NB4 (cell line): ENCODE measurements around the gene ARMC3.

Experiments
- DNase-seq: peaks from one replicate; pipeline ENCODE4 v3.0.0; 2010; ENCODE audit warnings: low read depth
- H3K4me3 ChIP-seq: one replicate; pipeline ENCODE4 v1.5.1; 2011; ENCODE audit warnings: mild to moderate bottlenecking, low read depth, low read length, moderate library complexity
- CTCF ChIP-seq: IDR thresholded peaks from one replicate; pipeline ENCODE4 v1.5.1; 2012; ENCODE audit warnings: low read depth, low read length
- MAX ChIP-seq: IDR thresholded peaks from 2 replicates; pipeline ENCODE4 v1.6.1; 2011; ENCODE audit warnings: low read depth, low read length
- MYC ChIP-seq: IDR thresholded peaks from 2 replicates; pipeline ENCODE4 v1.6.1; 2011; ENCODE audit warnings: low read depth, low read length
- POLR2A ChIP-seq: IDR thresholded peaks from 2 replicates; pipeline ENCODE4 v1.6.1; 2011; ENCODE audit warnings: mild to moderate bottlenecking; ENCODE audit not compliant: insufficient read length; ENCODE audit errors: extremely low read depth

ARMC3 gene

DNA sequence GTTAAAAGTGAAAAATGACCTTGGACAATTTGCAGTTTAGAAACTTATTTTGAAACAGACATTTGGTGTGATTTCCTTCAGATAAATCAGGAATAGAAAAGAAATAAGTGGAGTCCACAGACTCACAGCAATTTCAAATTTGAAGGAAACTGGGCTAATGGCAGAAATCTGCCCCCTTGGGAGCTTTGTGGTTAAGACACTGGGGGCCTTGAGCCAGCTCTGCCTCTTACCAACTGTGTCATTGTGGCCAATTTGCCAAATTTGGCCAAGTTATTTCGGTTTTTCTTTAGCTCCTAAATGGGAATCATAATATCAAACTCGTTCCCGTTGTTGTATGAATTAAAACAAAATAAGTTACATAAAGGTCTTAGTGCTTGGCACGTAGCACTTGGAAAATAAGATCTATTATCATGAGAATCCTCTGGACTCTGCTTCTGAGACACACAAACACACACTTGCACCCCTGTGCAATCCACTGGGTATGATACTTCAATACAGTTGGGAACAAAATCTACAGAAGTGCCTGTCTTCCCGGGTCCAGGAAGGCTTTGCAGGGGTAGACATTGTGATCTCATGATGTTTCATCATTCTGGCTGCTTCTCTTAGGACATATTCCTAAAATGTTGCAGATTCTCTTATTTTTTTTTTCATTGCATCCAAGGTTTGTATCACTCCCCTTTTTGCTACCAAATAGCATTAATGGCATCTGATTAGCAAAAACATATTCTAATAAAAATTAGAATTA is 4.9 kb downstream of the ARMC3 start:
- DNase-seq: peak; percentile 45
- no peak overlapping the region for H3K4me3 ChIP-seq
- no peak for TF ChIP-seq POLR2A
- TF ChIP-seq CTCF: no peak
- no peak for TF ChIP-seq MYC
- no peak for TF ChIP-seq MAX

- DNase-seq: no peak
- no peak overlapping the region for H3K4me3 ChIP-seq
- no peak for TF ChIP-seq CTCF
- no peak for TF ChIP-seq POLR2A
- TF ChIP-seq MYC: no peak
- no peak for TF ChIP-seq MAX
Measured at GRCh38 chr10:22934726-22935125, 6.9 kb downstream of the ARMC3 start.

- no peak overlapping the region for H3K4me3 ChIP-seq
- TF ChIP-seq CTCF (no peak), MYC (no peak), MAX (no peak), POLR2A (no peak)
- DNase-seq: no peak
Measured at GRCh38 chr10:22942437-22942836, 14.6 kb downstream of the ARMC3 start.

DNA sequence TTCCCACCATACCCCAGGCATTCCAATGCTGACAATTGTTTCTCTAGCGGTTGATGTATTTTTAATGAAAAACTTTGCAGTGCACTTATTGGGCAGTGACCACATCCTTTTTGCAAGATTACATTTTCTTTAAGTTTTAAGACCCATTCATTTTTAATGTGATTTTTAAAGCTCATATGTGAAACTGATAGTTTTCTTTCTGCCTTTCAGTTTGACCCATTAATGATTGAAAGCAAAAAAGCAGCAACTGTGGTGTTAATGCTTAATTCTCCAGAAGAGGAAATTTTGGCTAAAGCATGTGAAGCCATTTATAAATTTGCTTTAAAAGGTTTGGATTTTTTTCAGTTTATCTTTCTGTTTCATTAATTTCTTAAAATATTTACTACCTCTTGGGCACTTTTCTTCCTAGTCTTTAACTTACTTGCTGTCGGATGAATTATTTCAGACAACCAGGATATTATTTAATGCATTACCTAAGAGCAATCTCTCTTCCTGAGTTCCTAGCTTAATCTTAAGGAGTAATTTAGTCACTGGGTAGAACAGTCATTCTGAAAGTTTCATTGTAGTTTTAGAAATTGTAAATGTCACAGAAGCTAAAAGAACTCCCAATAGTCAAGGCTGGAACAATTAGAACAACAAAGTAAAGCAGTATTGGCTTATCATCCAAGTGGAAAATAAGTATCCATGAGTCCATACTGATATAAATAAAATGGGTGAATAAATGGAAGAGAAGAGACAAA is 18.3 kb downstream of the ARMC3 start:
- no peak for TF ChIP-seq MYC
- TF ChIP-seq CTCF: no peak
- TF ChIP-seq POLR2A: no peak
- no peak for TF ChIP-seq MAX
- no peak overlapping the region for H3K4me3 ChIP-seq
- no peak for DNase-seq

- H3K4me3 ChIP-seq: no peak overlapping the region
- TF ChIP-seq MYC (no peak), POLR2A (no peak), MAX (no peak), CTCF (no peak)
- DNase-seq: no peak
Measured at GRCh38 chr10:22954970-22955369, 27.1 kb downstream of the ARMC3 start.
